Glutamatergic neuron (in vitro differentiated cells): ENCODE data around the gene IMMP2L. TPM values are rescaled to one million over a fixed set of nuclear protein-coding genes. Genes with fewer than 3 reads are reported as not detected.
"Not testable (repeated sequence)": the region's sequence is repeated elsewhere in the genome, so short reads cannot be mapped to it uniquely, and the experiment has no call there.

Experiments used
- DNase-seq: peaks from one replicate; pipeline ENCODE4 v3.0.0; 2022
- H3K27ac Mint-ChIP-seq: one replicate; pipeline ENCODE4 v1.8.0; 2020; ENCODE audit warnings: mild to moderate bottlenecking, mixed read lengths, inconsistent platforms; ENCODE audit not compliant: unreplicated experiment
- H3K27me3 Mint-ChIP-seq: one replicate; pipeline ENCODE4 v1.8.0; 2020; ENCODE audit warnings: mild to moderate bottlenecking, moderate library complexity, mixed read lengths, inconsistent platforms; ENCODE audit not compliant: unreplicated experiment
- H3K36me3 Mint-ChIP-seq: one replicate; pipeline ENCODE4 v1.8.0; 2020; ENCODE audit warnings: mild to moderate bottlenecking, mixed read lengths, inconsistent platforms; ENCODE audit not compliant: unreplicated experiment
- H3K4me1 Mint-ChIP-seq: one replicate; pipeline ENCODE4 v1.8.0; 2020; ENCODE audit warnings: mild to moderate bottlenecking, low read depth, mixed read lengths, inconsistent platforms; ENCODE audit not compliant: unreplicated experiment
- H3K4me3 Mint-ChIP-seq: one replicate; pipeline ENCODE4 v1.8.0; 2020; ENCODE audit warnings: mild to moderate bottlenecking, mixed read lengths, inconsistent platforms; ENCODE audit not compliant: unreplicated experiment
- H3K9me3 Mint-ChIP-seq: one replicate; pipeline ENCODE4 v1.8.0; 2020; ENCODE audit warnings: mild to moderate bottlenecking, moderate library complexity, mixed read lengths, inconsistent platforms; ENCODE audit not compliant: unreplicated experiment
- CTCF ChIP-seq: fragments of 200-600 bp; sonication (generic); IDR thresholded peaks from one replicate; pipeline ENCODE4 v1.5.0; 2021; ENCODE audit not compliant: partially characterized antibody, unreplicated experiment
- total RNA-seq: library from RNA; stranded (reverse); fragmentation: NEBNext Ultra II Directional; extraction: Animal tissue kit (Norgen Biotek cat#: 25700); gene quantifications from one replicate; pipeline ENCODE4 v1.2.1, GENCODE V29; 2021; ENCODE audit not compliant: unreplicated experiment

Gene IMMP2L
- total RNA-seq, 1 donor from 2014 or later = 9.6 TPM

DNA sequence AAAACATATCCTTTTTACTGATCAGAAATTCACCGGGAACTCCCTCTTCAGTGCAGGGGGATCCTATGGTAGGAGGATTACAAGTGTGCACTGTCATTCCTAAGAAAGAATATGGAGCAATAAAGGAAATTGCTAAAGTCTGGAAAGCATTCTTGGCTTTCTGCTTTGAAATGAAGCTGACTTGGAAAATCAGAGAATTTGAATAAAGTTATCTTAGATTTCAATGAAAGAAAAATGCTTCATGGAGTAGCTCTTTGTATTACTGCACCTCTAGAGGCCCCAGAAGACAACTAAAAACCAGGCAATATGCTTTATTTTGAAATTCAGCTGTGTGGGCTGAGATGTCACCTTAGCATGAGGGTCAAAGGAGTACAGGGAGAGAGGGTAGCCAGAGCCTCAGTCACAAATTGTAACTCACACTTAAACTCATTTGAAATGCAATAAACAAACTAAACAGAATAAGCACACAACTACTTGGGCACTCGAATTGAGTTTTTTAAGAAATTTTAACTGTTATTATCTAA lies 102.5 kb downstream of the IMMP2L start:
- no peaks in the 10 kb centered on the region for H3K27me3 Mint-ChIP-seq
- DNase-seq = no peak
- no peak overlapping the region for H3K4me3 Mint-ChIP-seq
- no peaks in the 10 kb centered on the region for H3K36me3 Mint-ChIP-seq
- no peak overlapping the region for H3K27ac Mint-ChIP-seq
- no peak for TF ChIP-seq CTCF
- no peaks in the 10 kb centered on the region for H3K4me1 Mint-ChIP-seq
- no peaks in the 10 kb centered on the region for H3K9me3 Mint-ChIP-seq

- no peak overlapping the region for H3K4me3 Mint-ChIP-seq
- TF ChIP-seq CTCF = no peak
- H3K36me3 Mint-ChIP-seq = no peaks in the 10 kb centered on the region
- H3K9me3 Mint-ChIP-seq = no peaks in the 10 kb centered on the region
- no peak for DNase-seq
- no peaks in the 10 kb centered on the region for H3K27me3 Mint-ChIP-seq
- no peaks in the 10 kb centered on the region for H3K4me1 Mint-ChIP-seq
- no peak overlapping the region for H3K27ac Mint-ChIP-seq
Measured at GRCh38 chr7:111459065-111459756, 103.1 kb downstream of the IMMP2L start.

DNA sequence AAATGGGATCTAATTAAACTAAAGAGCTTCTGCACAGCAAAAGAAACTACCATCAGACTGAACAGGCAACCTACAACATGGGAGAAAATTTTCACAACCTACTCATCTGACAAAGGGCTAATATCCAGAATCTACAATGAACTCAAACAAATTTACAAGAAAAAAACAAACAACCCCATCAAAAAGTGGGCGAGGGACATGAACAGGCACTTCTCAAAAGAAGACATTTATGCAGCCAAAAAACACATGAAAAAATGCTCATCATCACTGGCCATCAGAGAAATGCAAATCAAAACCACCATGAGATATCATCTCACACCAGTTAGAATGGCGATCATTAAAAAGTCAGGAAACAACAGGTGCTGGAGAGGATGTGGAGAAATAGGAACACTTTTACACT lies 111.6 kb downstream of the IMMP2L start:
- H3K27me3 Mint-ChIP-seq, H3K4me1 Mint-ChIP-seq, DNase-seq, H3K27ac Mint-ChIP-seq, H3K9me3 Mint-ChIP-seq, H3K36me3 Mint-ChIP-seq, H3K4me3 Mint-ChIP-seq: not testable (repeated sequence)

- H3K9me3 Mint-ChIP-seq, H3K4me3 Mint-ChIP-seq, H3K4me1 Mint-ChIP-seq, H3K27ac Mint-ChIP-seq, H3K36me3 Mint-ChIP-seq, DNase-seq, H3K27me3 Mint-ChIP-seq: not testable (repeated sequence)
Measured at GRCh38 chr7:111447502-111447901, 114.8 kb downstream of the IMMP2L start.

GRCh38 chr7:111439977-111440376 lies 122.3 kb downstream of the IMMP2L start:
- peaks cover 7% of the 10 kb centered on the region for H3K36me3 Mint-ChIP-seq
- no peaks in the 10 kb centered on the region for H3K9me3 Mint-ChIP-seq
- no peak overlapping the region for H3K27ac Mint-ChIP-seq
- DNase-seq = no peak
- TF ChIP-seq CTCF = no peak
- H3K27me3 Mint-ChIP-seq = no peaks in the 10 kb centered on the region
- H3K4me3 Mint-ChIP-seq = no peak overlapping the region
- H3K4me1 Mint-ChIP-seq = no peaks in the 10 kb centered on the region

DNA sequence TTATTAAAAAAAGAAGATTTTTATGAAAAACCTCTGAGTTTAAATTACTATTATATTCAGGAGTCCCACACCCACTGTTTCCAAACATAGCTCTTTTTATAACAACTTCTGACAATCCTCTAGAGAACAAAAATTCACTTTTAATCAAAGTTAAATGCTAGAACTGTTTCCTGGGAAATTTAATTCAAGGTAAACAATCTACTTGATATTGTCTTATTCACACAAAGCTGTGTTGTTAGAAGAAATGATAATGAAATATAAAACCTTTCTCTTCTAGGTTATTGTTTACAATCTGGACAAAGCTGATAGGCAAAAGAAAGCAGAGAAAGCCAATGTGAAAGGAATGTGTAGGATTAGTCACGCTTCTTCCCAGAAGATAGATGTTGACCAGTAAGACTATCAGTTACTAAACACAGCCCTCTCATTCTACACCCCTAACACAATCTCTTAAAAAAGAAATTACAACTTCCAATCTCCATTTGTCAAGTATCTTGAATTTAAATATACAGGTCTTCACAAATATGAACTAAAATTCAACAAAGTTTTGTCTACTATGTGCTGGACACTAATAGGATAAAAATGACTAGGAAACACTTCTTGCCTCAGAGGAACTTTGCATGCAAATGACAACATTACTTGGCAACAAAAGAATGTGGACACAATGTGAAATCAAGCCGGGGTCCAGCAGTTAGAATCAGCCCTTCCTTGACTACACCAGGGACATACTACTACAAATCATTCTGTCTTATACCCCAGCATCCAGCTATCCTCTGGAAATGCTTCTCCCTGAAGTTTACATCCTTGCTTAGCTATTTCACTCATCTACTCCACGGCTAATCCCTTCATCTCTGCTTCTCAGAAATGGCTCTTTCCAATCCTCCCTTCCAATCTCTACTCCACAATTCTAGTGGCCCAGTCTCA lies 123.7 kb downstream of the IMMP2L start:
- H3K27me3 Mint-ChIP-seq = no peaks in the 10 kb centered on the region
- H3K27ac Mint-ChIP-seq = no peak overlapping the region
- no peaks in the 10 kb centered on the region for H3K9me3 Mint-ChIP-seq
- no peak for DNase-seq
- H3K4me3 Mint-ChIP-seq = no peak overlapping the region
- H3K36me3 Mint-ChIP-seq = peaks cover 10% of the 10 kb centered on the region
- H3K4me1 Mint-ChIP-seq = no peaks in the 10 kb centered on the region
- no peak for TF ChIP-seq CTCF
